SK-N-MC (cell line): Measurements from ENCODE around the gene TBC1D14.

Source experiments
- DNase-seq: peaks from one replicate; pipeline ENCODE4 v3.0.0-alpha.2; 2011; ENCODE audit warnings: low read depth, low spot score
- H3K27ac ChIP-seq: fragments of 200-600 bp; sonication (generic); 2 replicates; pipeline ENCODE4 v1.5.1; 2016; ENCODE audit warnings: mixed run types
- H3K36me3 ChIP-seq: fragments of 200-600 bp; sonication (generic); 2 replicates; pipeline ENCODE4 v1.6.1; 2017; ENCODE audit warnings: antibody characterized with exemption, low read length, mixed read lengths; ENCODE audit not compliant: insufficient read depth
- H3K4me3 ChIP-seq: fragments of 200-600 bp; sonication (generic); 2 replicates; pipeline ENCODE4 v1.5.1; 2016
- H3K9ac ChIP-seq: fragments of 200-600 bp; sonication (generic); 2 replicates; pipeline ENCODE4 v1.8.0; 2017; ENCODE audit warnings: mixed run types, mixed read lengths; ENCODE audit not compliant: insufficient read length
- H3K9me3 ChIP-seq: fragments of 200-600 bp; sonication (generic); 2 replicates; pipeline ENCODE4 v1.6.1; 2017; ENCODE audit warnings: low read depth, mild to moderate bottlenecking, antibody characterized with exemption, low read length, moderate library complexity, mixed read lengths
- EZH2 ChIP-seq: fragments of 200-600 bp; sonication (generic); IDR thresholded peaks from one replicate; pipeline ENCODE4 v1.6.1; 2017; ENCODE audit warnings: antibody characterized with exemption
- FOXP2 ChIP-seq: optimal IDR thresholded peaks from 2 replicates; pipeline ENCODE3; 2011; ENCODE audit warnings: mild to moderate bottlenecking, moderate library complexity; ENCODE audit not compliant: insufficient read depth; ENCODE audit errors: extremely low read length, control extremely low read depth
- POLR2AphosphoS5 ChIP-seq: IDR thresholded peaks from 2 replicates; pipeline ENCODE4 v1.6.1; 2012; ENCODE audit warnings: mild to moderate bottlenecking, low read depth, low read length, borderline replicate concordance

Gene TBC1D14

DNA sequence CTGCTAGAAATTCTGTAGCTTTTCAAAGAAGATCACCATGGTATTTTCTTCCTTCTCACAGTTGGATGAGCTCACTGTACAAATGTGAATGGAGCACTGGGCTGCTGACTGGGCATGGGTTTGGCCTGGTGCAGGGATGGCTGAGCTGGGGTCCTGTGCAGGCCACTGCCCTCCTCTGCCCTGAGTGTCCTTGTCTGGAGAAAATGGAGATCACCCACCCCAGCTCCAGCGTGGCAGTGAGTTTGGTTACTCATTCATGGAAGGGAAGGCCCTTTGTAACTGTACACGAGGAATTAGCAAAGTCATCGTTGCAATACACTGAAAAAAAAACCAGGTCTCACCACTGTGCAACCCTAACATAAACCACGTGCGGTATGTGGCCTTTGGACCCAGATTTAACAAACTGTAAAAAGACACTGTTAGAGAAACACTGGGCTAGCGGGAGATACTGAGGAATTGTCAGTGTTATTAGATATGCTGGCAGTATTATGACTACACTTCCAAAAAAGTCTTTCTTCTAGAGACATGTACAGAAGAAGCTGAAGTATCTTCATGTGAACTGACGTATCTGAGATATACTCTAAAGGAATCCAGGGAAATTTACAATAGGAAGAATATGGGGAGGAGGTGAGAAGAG is 16.1 kb upstream of the TBC1D14 start:
- DNase-seq: no peak
- H3K4me3 ChIP-seq: no peak overlapping the region
- no peak overlapping the region for H3K27ac ChIP-seq
- no peaks in the 10 kb centered on the region for H3K36me3 ChIP-seq
- H3K9me3 ChIP-seq: no peaks in the 10 kb centered on the region
- no peak overlapping the region for H3K9ac ChIP-seq
- TF ChIP-seq FOXP2 (no peak), EZH2 (no peak)

GRCh38 chr4:6894086-6894478 is 15.5 kb upstream of the TBC1D14 start:
- Histone ChIP-seq H3K36me3 (no peaks in the 10 kb centered on the region), H3K9ac (no peak overlapping the region), H3K27ac (no peak overlapping the region), H3K4me3 (no peak overlapping the region), H3K9me3 (no peaks in the 10 kb centered on the region)
- no peak for TF ChIP-seq FOXP2
- no peak for TF ChIP-seq EZH2
- TF ChIP-seq POLR2AphosphoS5: no peak
- no peak for DNase-seq

DNA sequence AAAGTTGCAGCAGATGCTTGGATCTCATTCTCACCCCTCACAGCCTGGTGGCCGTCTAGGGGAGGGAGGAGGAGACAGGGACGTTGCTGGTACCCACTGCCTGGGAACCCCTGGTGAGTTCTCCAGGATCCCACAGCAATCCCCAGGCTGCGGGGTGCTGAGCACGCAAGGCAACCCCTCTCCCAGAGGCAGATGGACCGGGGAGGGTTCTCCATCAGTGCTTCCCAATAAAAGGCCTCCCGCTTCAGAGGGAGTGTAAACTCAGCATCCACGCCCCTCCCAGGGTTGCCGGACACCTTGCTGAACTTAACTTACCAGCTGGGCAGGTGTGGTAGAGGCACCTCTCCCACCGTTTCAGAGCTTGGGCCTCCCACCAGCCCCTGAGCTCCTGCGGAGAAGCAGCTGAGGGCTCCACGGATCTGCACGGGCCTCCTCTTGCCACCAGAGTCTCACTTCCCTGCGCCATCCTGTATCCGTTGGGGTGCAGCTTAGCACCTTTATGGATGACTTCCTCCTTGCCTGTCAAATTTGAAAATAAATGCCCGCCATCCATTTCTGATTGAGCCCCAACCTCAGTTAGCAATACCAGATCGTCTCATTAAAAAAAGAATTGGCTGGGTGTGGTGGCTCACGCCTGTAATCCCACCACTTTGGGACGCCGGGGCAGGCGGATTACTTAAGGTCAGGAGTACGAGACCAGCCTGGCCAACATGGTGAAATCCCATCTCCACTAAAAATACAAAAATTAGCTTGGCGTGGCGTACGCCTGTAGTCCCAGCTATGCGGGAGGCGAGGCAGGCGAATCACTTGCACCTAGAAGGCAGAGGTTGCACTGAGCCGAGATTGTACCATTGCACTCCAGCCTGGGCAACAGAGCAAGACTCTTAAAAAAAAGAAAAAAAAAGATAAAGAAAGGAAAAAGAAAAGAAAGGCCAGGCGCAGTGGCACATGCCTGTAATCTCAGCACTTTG is 14.8 kb upstream of the TBC1D14 start:
- Histone ChIP-seq H3K36me3 (no peaks in the 10 kb centered on the region), H3K4me3 (no peak overlapping the region), H3K27ac (no peak overlapping the region), H3K9me3 (no peaks in the 10 kb centered on the region), H3K9ac (no peak overlapping the region)
- TF ChIP-seq POLR2AphosphoS5: no peak
- no peak for DNase-seq

GRCh38 chr4:6896035-6896434 is 13.6 kb upstream of the TBC1D14 start:
- no peak for TF ChIP-seq EZH2
- TF ChIP-seq POLR2AphosphoS5: no peak
- no peak for TF ChIP-seq FOXP2
- Histone ChIP-seq H3K36me3 (no peaks in the 10 kb centered on the region), H3K27ac (no peak overlapping the region), H3K4me3 (no peak overlapping the region), H3K9ac (no peak overlapping the region), H3K9me3 (no peaks in the 10 kb centered on the region)
- no peak for DNase-seq

DNA sequence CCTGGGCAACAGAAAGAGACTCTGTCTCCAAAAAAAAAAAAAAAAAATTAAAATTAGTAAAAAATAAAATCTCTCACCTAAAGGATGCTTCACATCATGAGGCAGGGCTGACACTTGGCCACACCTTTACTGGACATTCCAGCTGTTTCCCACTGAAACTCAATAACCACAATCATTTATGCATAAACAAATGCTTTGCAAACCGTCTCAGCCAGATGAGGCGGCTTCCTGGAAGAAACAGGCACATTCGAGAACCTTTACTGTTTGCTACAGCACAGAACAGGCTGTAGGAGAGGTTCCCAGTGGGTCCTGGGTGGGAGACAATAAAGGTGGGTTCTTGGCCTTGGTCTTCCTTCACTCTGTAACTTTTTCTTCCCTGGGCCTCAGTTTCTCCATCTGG is 10.9 kb upstream of the TBC1D14 start:
- Histone ChIP-seq H3K36me3 (no peaks in the 10 kb centered on the region), H3K9ac (no peak overlapping the region), H3K9me3 (no peaks in the 10 kb centered on the region), H3K27ac (no peak overlapping the region), H3K4me3 (no peak overlapping the region)
- TF ChIP-seq EZH2 (no peak), FOXP2 (no peak)
- DNase-seq: no peak

- H3K9me3 ChIP-seq: no peaks in the 10 kb centered on the region
- no peaks in the 10 kb centered on the region for H3K36me3 ChIP-seq
- H3K9ac ChIP-seq: no peak overlapping the region
- no peak overlapping the region for H3K4me3 ChIP-seq
- H3K27ac ChIP-seq: no peak overlapping the region
- DNase-seq: no peak
- TF ChIP-seq FOXP2 (no peak), EZH2 (no peak), POLR2AphosphoS5 (no peak)
Measured at GRCh38 chr4:6900181-6900812, 9.3 kb upstream of the TBC1D14 start.

- no peak for TF ChIP-seq EZH2
- TF ChIP-seq POLR2AphosphoS5: no peak
- TF ChIP-seq FOXP2: no peak
- Histone ChIP-seq H3K36me3 (no peaks in the 10 kb centered on the region), H3K9ac (no peak overlapping the region), H3K4me3 (no peak overlapping the region), H3K27ac (no peak overlapping the region), H3K9me3 (no peaks in the 10 kb centered on the region)
- DNase-seq: no peak
Measured at GRCh38 chr4:6900956-6901355, 8.7 kb upstream of the TBC1D14 start.

DNA sequence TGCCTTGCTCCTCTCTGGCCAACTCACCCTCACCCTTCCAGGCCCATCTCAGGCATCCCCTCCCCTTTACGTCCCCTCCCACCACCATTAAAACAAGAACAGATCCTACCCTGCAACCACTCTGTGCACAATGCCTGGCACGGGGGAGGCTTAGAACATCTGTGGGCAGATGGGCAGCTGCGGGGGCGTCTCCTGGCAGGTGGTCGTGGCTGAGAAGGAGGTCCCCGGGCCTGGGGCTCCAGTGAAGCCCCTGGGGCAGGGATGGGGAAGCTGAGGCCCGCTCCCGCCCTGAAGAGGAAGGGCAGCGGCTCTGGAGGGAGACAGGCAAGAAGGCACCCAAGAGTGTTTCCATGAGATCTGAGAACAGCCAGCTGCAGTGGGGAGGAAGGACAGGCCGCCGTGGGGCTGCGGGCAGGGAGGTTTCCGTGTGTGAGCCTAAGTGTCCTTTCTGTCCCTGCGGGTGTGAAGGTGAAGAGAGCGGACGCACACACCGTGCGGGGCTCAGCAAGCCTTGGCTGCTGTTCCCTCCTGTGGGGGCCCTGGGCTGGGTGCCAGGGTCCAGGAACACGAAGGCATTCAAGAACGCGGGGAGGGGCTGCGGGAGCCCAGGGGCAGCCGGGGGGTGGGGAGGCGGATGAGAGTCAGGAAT is 7.8 kb upstream of the TBC1D14 start:
- Histone ChIP-seq H3K36me3 (no peaks in the 10 kb centered on the region), H3K27ac (no peak overlapping the region), H3K9me3 (no peaks in the 10 kb centered on the region), H3K9ac (no peak overlapping the region), H3K4me3 (no peak overlapping the region)
- no peak for DNase-seq
- no peak for TF ChIP-seq EZH2
- no peak for TF ChIP-seq POLR2AphosphoS5
- TF ChIP-seq FOXP2: no peak
